HUES48 (cell line): ENCODE data around the gene METTL9.

Source experiments
- H3K27ac ChIP-seq: one replicate; pipeline ENCODE4 v1.7.0; 2013; ENCODE audit warnings: low read depth, low read length, inconsistent platforms
- H3K27me3 ChIP-seq: 2 replicates; pipeline ENCODE4 v1.6.1; 2013; ENCODE audit warnings: mild to moderate bottlenecking, low read length; ENCODE audit not compliant: control insufficient read depth, insufficient read depth
- H3K36me3 ChIP-seq: 2 replicates; pipeline ENCODE4 v1.6.1; 2013; ENCODE audit warnings: low read length; ENCODE audit not compliant: control insufficient read depth, insufficient read depth
- H3K4me1 ChIP-seq: 2 replicates; pipeline ENCODE4 v1.6.1; 2013; ENCODE audit warnings: mild to moderate bottlenecking, low read length; ENCODE audit not compliant: control insufficient read depth, insufficient read depth
- H3K4me3 ChIP-seq: 2 replicates; pipeline ENCODE4 v1.5.1; 2013; ENCODE audit warnings: mild to moderate bottlenecking, low read depth, low read length
- H3K9ac ChIP-seq: 2 replicates; pipeline ENCODE4 v1.6.1; 2013; ENCODE audit warnings: mild to moderate bottlenecking, low read depth, low read length, moderate library complexity
- H3K9me3 ChIP-seq: 2 replicates; pipeline ENCODE4 v1.6.1; 2013; ENCODE audit warnings: low read length; ENCODE audit not compliant: control insufficient read depth, insufficient read depth

The METTL9 gene

GRCh38 chr16:21611198-21611555 is 11.8 kb downstream of the METTL9 start:
- H3K9me3 ChIP-seq, result no peaks in the 10 kb centered on the region
- peaks cover 4% of the 10 kb centered on the region; the same call in 1 of the 2 replicates for H3K36me3 ChIP-seq
- no peak overlapping the region for H3K9ac ChIP-seq
- no peaks in the 10 kb centered on the region for H3K27me3 ChIP-seq
- H3K4me3 ChIP-seq, result no peak overlapping the region
- H3K4me1 ChIP-seq, result peaks cover 42% of the 10 kb centered on the region
- peak overlapping the region; percentile 56 for H3K27ac ChIP-seq

- no peak overlapping the region for H3K4me3 ChIP-seq
- H3K36me3 ChIP-seq, result peaks cover 5% of the 10 kb centered on the region; the same call in 1 of the 2 replicates
- no peak overlapping the region for H3K9ac ChIP-seq
- H3K27ac ChIP-seq, result peak overlapping the region; percentile 56
- peaks cover 42% of the 10 kb centered on the region for H3K4me1 ChIP-seq
- no peaks in the 10 kb centered on the region for H3K27me3 ChIP-seq
- no peaks in the 10 kb centered on the region for H3K9me3 ChIP-seq
Measured at GRCh38 chr16:21611556-21612384, 12.4 kb downstream of the METTL9 start.

GRCh38 chr16:21613361-21613760 is 14.0 kb downstream of the METTL9 start:
- Histone ChIP-seq H3K4me3 (no peak overlapping the region), H3K4me1 (peaks cover 39% of the 10 kb centered on the region), H3K36me3 (peaks cover 14% of the 10 kb centered on the region)

GRCh38 chr16:21613781-21614180 is 14.4 kb downstream of the METTL9 start:
- Histone ChIP-seq H3K36me3 (peaks cover 15% of the 10 kb centered on the region), H3K27ac (no peak overlapping the region), H3K9me3 (no peaks in the 10 kb centered on the region), H3K27me3 (no peaks in the 10 kb centered on the region), H3K4me3 (no peak overlapping the region), H3K9ac (no peak overlapping the region), H3K4me1 (peaks cover 34% of the 10 kb centered on the region)

More at GRCh38 chr16:21613361-21613760, 14.0 kb downstream of the METTL9 start:
- H3K9me3 ChIP-seq, result no peaks in the 10 kb centered on the region
- no peak overlapping the region for H3K9ac ChIP-seq
- H3K27me3 ChIP-seq, result no peaks in the 10 kb centered on the region
- H3K27ac ChIP-seq, result no peak overlapping the region

GRCh38 chr16:21614896-21615295 is 15.5 kb downstream of the METTL9 start:
- Histone ChIP-seq H3K9ac (no peak overlapping the region), H3K4me1 (peaks cover 24% of the 10 kb centered on the region), H3K9me3 (no peaks in the 10 kb centered on the region), H3K36me3 (peaks cover 17% of the 10 kb centered on the region), H3K27me3 (no peaks in the 10 kb centered on the region), H3K4me3 (no peak overlapping the region), H3K27ac (no peak overlapping the region)

- H3K9me3 ChIP-seq, result no peaks in the 10 kb centered on the region
- peaks cover 23% of the 10 kb centered on the region for H3K36me3 ChIP-seq
- H3K27ac ChIP-seq, result no peak overlapping the region
- no peak overlapping the region for H3K9ac ChIP-seq
- no peak overlapping the region for H3K4me3 ChIP-seq
- H3K4me1 ChIP-seq, result no peaks in the 10 kb centered on the region
- no peaks in the 10 kb centered on the region for H3K27me3 ChIP-seq
Measured at GRCh38 chr16:21617607-21618006, 18.2 kb downstream of the METTL9 start.

GRCh38 chr16:21618281-21618680 is 18.9 kb downstream of the METTL9 start:
- Histone ChIP-seq H3K9ac (no peak overlapping the region), H3K27ac (no peak overlapping the region), H3K4me1 (no peaks in the 10 kb centered on the region), H3K9me3 (no peaks in the 10 kb centered on the region), H3K36me3 (peaks cover 25% of the 10 kb centered on the region), H3K4me3 (no peak overlapping the region), H3K27me3 (no peaks in the 10 kb centered on the region)

GRCh38 chr16:21619765-21620425 is 20.5 kb downstream of the METTL9 start:
- no peak overlapping the region for H3K27ac ChIP-seq
- H3K27me3 ChIP-seq, result no peaks in the 10 kb centered on the region
- no peaks in the 10 kb centered on the region for H3K9me3 ChIP-seq
- H3K9ac ChIP-seq, result no peak overlapping the region
- no peak overlapping the region for H3K4me3 ChIP-seq
- peaks cover 33% of the 10 kb centered on the region for H3K36me3 ChIP-seq
- no peaks in the 10 kb centered on the region for H3K4me1 ChIP-seq

- no peaks in the 10 kb centered on the region for H3K4me1 ChIP-seq
- H3K4me3 ChIP-seq, result no peak overlapping the region
- H3K27me3 ChIP-seq, result no peaks in the 10 kb centered on the region
- no peaks in the 10 kb centered on the region for H3K9me3 ChIP-seq
- peaks cover 40% of the 10 kb centered on the region for H3K36me3 ChIP-seq
- no peak overlapping the region for H3K27ac ChIP-seq
- no peak overlapping the region for H3K9ac ChIP-seq
Measured at GRCh38 chr16:21620592-21620991, 21.2 kb downstream of the METTL9 start.

- Histone ChIP-seq H3K4me1 (no peaks in the 10 kb centered on the region), H3K4me3 (no peak overlapping the region), H3K27ac (no peak overlapping the region), H3K9me3 (no peaks in the 10 kb centered on the region), H3K9ac (no peak overlapping the region), H3K36me3 (peaks cover 48% of the 10 kb centered on the region), H3K27me3 (no peaks in the 10 kb centered on the region)
Measured at GRCh38 chr16:21622545-21622944, 23.2 kb downstream of the METTL9 start.

GRCh38 chr16:21625026-21625425 is 25.6 kb downstream of the METTL9 start:
- Histone ChIP-seq H3K27ac (no peak overlapping the region), H3K36me3 (peaks cover 55% of the 10 kb centered on the region), H3K9ac (no peak overlapping the region), H3K27me3 (no peaks in the 10 kb centered on the region), H3K4me1 (no peaks in the 10 kb centered on the region), H3K4me3 (no peak overlapping the region), H3K9me3 (peaks cover 5% of the 10 kb centered on the region; the same call in 1 of the 2 replicates)
